Trophoblast cell (in vitro differentiated cells and primary cell): ENCODE results near the gene NLRX1.
"Not testable (repeated sequence)": the region's sequence is repeated elsewhere in the genome, so short reads cannot be mapped to it uniquely, and the experiment has no call there.

Experiments used
- DNase-seq, 2 donors: peaks; one replicate each; pipeline ENCODE4 v3.0.0-alpha.2; 2016
- H2AFZ ChIP-seq: 2 replicates; pipeline ENCODE4 v1.6.1; 2013; ENCODE audit warnings: low read length, moderate library complexity, mild to moderate bottlenecking; ENCODE audit not compliant: insufficient read depth, poor library complexity
- H2AK5ac ChIP-seq: 2 replicates; pipeline ENCODE4 v1.6.1; 2013; ENCODE audit warnings: mild to moderate bottlenecking, low read length
- H2BK120ac ChIP-seq: 2 replicates; pipeline ENCODE4 v1.6.1; 2013; ENCODE audit warnings: low read length, mild to moderate bottlenecking, moderate library complexity; ENCODE audit not compliant: insufficient read depth, poor library complexity
- H2BK12ac ChIP-seq: 2 replicates; pipeline ENCODE4 v1.6.1; 2013; ENCODE audit warnings: mild to moderate bottlenecking, low read length, moderate library complexity
- H2BK5ac ChIP-seq: 2 replicates; pipeline ENCODE4 v1.6.1; 2013; ENCODE audit warnings: low read length, low read depth, moderate library complexity, mild to moderate bottlenecking; ENCODE audit not compliant: poor library complexity
- H3K14ac ChIP-seq: 2 replicates; pipeline ENCODE4 v1.6.1; 2013; ENCODE audit warnings: mild to moderate bottlenecking, low read length
- H3K18ac ChIP-seq: 2 replicates; pipeline ENCODE4 v1.6.1; 2013; ENCODE audit warnings: mild to moderate bottlenecking, low read length
- H3K23ac ChIP-seq: 2 replicates; pipeline ENCODE4 v1.6.1; 2013; ENCODE audit warnings: low read length
- H3K27ac ChIP-seq: 2 replicates; pipeline ENCODE4 v1.5.1; 2013; ENCODE audit warnings: low read depth, mild to moderate bottlenecking, inconsistent platforms, low read length, moderate library complexity
- H3K27me3 ChIP-seq: 2 replicates; pipeline ENCODE4 v1.6.1; 2013; ENCODE audit warnings: inconsistent platforms, mild to moderate bottlenecking, low read length, moderate library complexity; ENCODE audit not compliant: insufficient read depth
- H3K36me3 ChIP-seq, 2 experiments: 1 replicate in 1 of 2; 2 replicates in 1 of 2; pipeline ENCODE4 v1.6.1; 2013; ENCODE audit warnings: low read length in 2 of 2, mild to moderate bottlenecking in 2 of 2, moderate library complexity in 1 of 2; ENCODE audit not compliant: insufficient read depth in 2 of 2, control insufficient read depth in 1 of 2
- H3K4ac ChIP-seq: 2 replicates; pipeline ENCODE4 v1.6.1; 2013; ENCODE audit warnings: low read depth, mild to moderate bottlenecking, low read length, moderate library complexity
- H3K4me1 ChIP-seq, 2 experiments: 1 replicate in 1 of 2; 2 replicates in 1 of 2; pipeline ENCODE4 v1.6.1; 2013; ENCODE audit warnings: low read length in 2 of 2, mild to moderate bottlenecking in 2 of 2, moderate library complexity in 1 of 2; ENCODE audit not compliant: insufficient read depth in 2 of 2, control insufficient read depth in 1 of 2
- H3K4me2 ChIP-seq: 2 replicates; pipeline ENCODE4 v1.6.1; 2013; ENCODE audit warnings: inconsistent platforms, mild to moderate bottlenecking, low read length, moderate library complexity
- H3K4me3 ChIP-seq: 2 replicates; pipeline ENCODE4 v1.5.1; 2013; ENCODE audit warnings: mild to moderate bottlenecking, low read depth, low read length, inconsistent platforms
- H3K79me1 ChIP-seq: one replicate; pipeline ENCODE4 v1.6.1; 2013; ENCODE audit warnings: low read length
- H3K79me2 ChIP-seq: 2 replicates; pipeline ENCODE4 v1.6.1; 2013; ENCODE audit warnings: low read length, mild to moderate bottlenecking; ENCODE audit not compliant: control insufficient read depth, insufficient read depth, poor library complexity
- H3K9ac ChIP-seq: 2 replicates; pipeline ENCODE4 v1.6.1; 2013; ENCODE audit warnings: mild to moderate bottlenecking, low read length
- H3K9me3 ChIP-seq: 2 replicates; pipeline ENCODE4 v1.6.1; 2013; ENCODE audit warnings: low read depth, mild to moderate bottlenecking, control low read depth, inconsistent platforms, low read length; ENCODE audit not compliant: insufficient read depth
- H4K12ac ChIP-seq: 2 replicates; pipeline ENCODE4 v1.6.1; 2013; ENCODE audit warnings: low read depth, mild to moderate bottlenecking, low read length, moderate library complexity
- H4K8ac ChIP-seq: 2 replicates; pipeline ENCODE4 v1.6.1; 2013; ENCODE audit warnings: low read depth, mild to moderate bottlenecking, low read length, moderate library complexity
- H4K91ac ChIP-seq: one replicate; pipeline ENCODE4 v1.6.1; 2013; ENCODE audit warnings: low read depth, mild to moderate bottlenecking, low read length, moderate library complexity
- WGBS: extraction: QIAGEN DNeasy Blood & Tissue Kit; methylation state at CpG from one replicate; pipeline ENCODE4 v1.1.7; 2013; ENCODE audit warnings: missing lambda C conversion rate; ENCODE audit not compliant: insufficient read length, insufficient coverage; ENCODE audit errors: extremely low coverage; 5-methylcytosine and 5-hydroxymethylcytosine counted together

The NLRX1 gene

GRCh38 chr11:119179983-119180382 is 11.5 kb downstream of the NLRX1 start:
- H3K4me3 ChIP-seq, result no peak overlapping the region
- no peak overlapping the region for H3K27ac ChIP-seq
- H2AK5ac ChIP-seq, result no peak overlapping the region
- no peak overlapping the region for H2BK12ac ChIP-seq
- no peak overlapping the region for H4K8ac ChIP-seq
- no peak overlapping the region for H4K91ac ChIP-seq
- no peaks in the 10 kb centered on the region for H3K79me1 ChIP-seq
- H3K4me1 ChIP-seq, result peaks cover 0 to under 1% of the 10 kb centered on the region in 2 experiments
- no peaks in the 10 kb centered on the region for H3K79me2 ChIP-seq
- peaks cover 4% of the 10 kb centered on the region for H3K9me3 ChIP-seq
- no peak overlapping the region for H3K4me2 ChIP-seq
- no peak overlapping the region for H2BK120ac ChIP-seq
- no peak overlapping the region for H3K4ac ChIP-seq
- no peak overlapping the region for H3K14ac ChIP-seq
- no peak overlapping the region for H3K18ac ChIP-seq
- H3K27me3 ChIP-seq, result no peaks in the 10 kb centered on the region
- DNase-seq, result no peak
- no peak overlapping the region for H3K9ac ChIP-seq
- no peak overlapping the region for H2AFZ ChIP-seq
- no peaks in the 10 kb centered on the region for H3K36me3 ChIP-seq
- no CpG with 5 or more reads among the region's 10 CpGs for WGBS
- no peak overlapping the region for H2BK5ac ChIP-seq
- H3K23ac ChIP-seq, result no peak overlapping the region
- H4K12ac ChIP-seq, result no peak overlapping the region

- Histone ChIP-seq H4K91ac (no peak overlapping the region), H3K18ac (no peak overlapping the region), H4K12ac (no peak overlapping the region), H2AFZ (no peak overlapping the region), H3K27me3 (no peaks in the 10 kb centered on the region), H2BK120ac (no peak overlapping the region), H3K79me1 (no peaks in the 10 kb centered on the region), H3K14ac (no peak overlapping the region), H3K4me3 (no peak overlapping the region), H3K23ac (no peak overlapping the region), H3K4me2 (no peak overlapping the region), H3K4me1 (no peaks in the 10 kb centered on the region), H3K79me2 (no peaks in the 10 kb centered on the region), H3K36me3 (no peaks in the 10 kb centered on the region), H3K9ac (no peak overlapping the region), H2BK12ac (no peak overlapping the region), H3K9me3 (peaks cover 4% of the 10 kb centered on the region), H3K4ac (no peak overlapping the region), H4K8ac (no peak overlapping the region), H2BK5ac (no peak overlapping the region), H2AK5ac (no peak overlapping the region), H3K27ac (no peak overlapping the region)
- DNase-seq, result no peak
- no CpG with 5 or more reads among the region's 6 CpGs for WGBS
These were observed 12.5 kb downstream of the NLRX1 start for GRCh38 chr11:119180729-119181676.

- H3K36me3 ChIP-seq, result no peaks in the 10 kb centered on the region
- 100% methylated on average over 1 of the region's 17 CpGs for WGBS
- H4K91ac ChIP-seq, result no peak overlapping the region
- no peak overlapping the region for H3K4ac ChIP-seq
- H2BK120ac ChIP-seq, result no peak overlapping the region
- H2AFZ ChIP-seq, result no peak overlapping the region
- H4K12ac ChIP-seq, result no peak overlapping the region
- H3K27me3 ChIP-seq, result no peaks in the 10 kb centered on the region
- H3K4me1 ChIP-seq, result no peaks in the 10 kb centered on the region
- H3K79me2 ChIP-seq, result no peaks in the 10 kb centered on the region
- DNase-seq, result no peak
- no peak overlapping the region for H3K18ac ChIP-seq
- H3K14ac ChIP-seq, result no peak overlapping the region
- no peak overlapping the region for H4K8ac ChIP-seq
- H2BK12ac ChIP-seq, result no peak overlapping the region
- H3K4me3 ChIP-seq, result no peak overlapping the region
- H3K9ac ChIP-seq, result no peak overlapping the region
- H3K23ac ChIP-seq, result no peak overlapping the region
- no peak overlapping the region for H2BK5ac ChIP-seq
- H3K4me2 ChIP-seq, result no peak overlapping the region
- H3K27ac ChIP-seq, result no peak overlapping the region
- peaks cover 4% of the 10 kb centered on the region for H3K9me3 ChIP-seq
- H2AK5ac ChIP-seq, result no peak overlapping the region
- H3K79me1 ChIP-seq, result no peaks in the 10 kb centered on the region
These were observed 13.3 kb downstream of the NLRX1 start for GRCh38 chr11:119181677-119182412.

GRCh38 chr11:119184399-119184798 is 15.9 kb downstream of the NLRX1 start:
- not testable (repeated sequence) for H3K79me2 ChIP-seq, H3K23ac ChIP-seq, H3K4me1 ChIP-seq, H3K36me3 ChIP-seq, H3K27ac ChIP-seq, H3K27me3 ChIP-seq, H2BK12ac ChIP-seq, H2BK120ac ChIP-seq, H2AK5ac ChIP-seq, H3K4ac ChIP-seq, H4K8ac ChIP-seq, H3K9ac ChIP-seq, H3K18ac ChIP-seq, H4K91ac ChIP-seq, H3K4me2 ChIP-seq, H4K12ac ChIP-seq, H3K4me3 ChIP-seq, H3K79me1 ChIP-seq, H2BK5ac ChIP-seq, H3K9me3 ChIP-seq, H2AFZ ChIP-seq, DNase-seq, H3K14ac ChIP-seq
- no CpG with 5 or more reads among the region's 9 CpGs for WGBS
